ENCODE measurements around the gene THAP10. TPM values are rescaled to one million over a fixed set of nuclear protein-coding genes. Genes with fewer than 3 reads are reported as not detected.

THAP10 gene
- polyA plus RNA-seq, 1 of the 3 experiments (the other 2 are of a cell fraction): 3.2 TPM

GRCh38 chr15:70917955-70918354, 25.7 kb upstream of the THAP10 start:
- peaks cover 15 to 25% of the 10 kb centered on the region in 2 experiments for H3K36me3 ChIP-seq (replicated peaks in 1 of 2; ENCODE audit: control insufficient read depth in 1 of 2, insufficient read depth in 2 of 2, low read length in 1 of 2)
- DNase-seq: no peak
- peaks cover 13% of the 10 kb centered on the region for H3F3A ChIP-seq (replicated peaks; ENCODE audit: insufficient read depth)
- no peak overlapping the region for H3K27ac ChIP-seq (ENCODE audit: low read depth in 2 of 2, low read length in 1 of 2)
- H3K9me2 ChIP-seq: no peaks in the 10 kb centered on the region
- no peaks in the 10 kb centered on the region for H4K20me1 ChIP-seq (ENCODE audit: insufficient read depth)
- peaks cover 5% of the 10 kb centered on the region; the same call in 1 of the 2 replicates for H3K9me3 ChIP-seq
- no peaks in the 10 kb centered on the region; a peak in 1 of 4 replicates for H3K4me1 ChIP-seq (ENCODE audit: control insufficient read depth in 1 of 2, insufficient read depth in 2 of 2, low read depth in 1 of 2, low read length in 1 of 2)
- no peak overlapping the region for H2AFZ ChIP-seq (ENCODE audit: low read depth)
- no peak overlapping the region for H3K4me3 ChIP-seq (ENCODE audit: low read depth in 2 of 2, low read length in 1 of 2)
- TF ChIP-seq FOXJ3 (CRISPR knock-in tag; IDR thresholded peaks at IDR 0.05): no peak
- TF ChIP-seq USF2 (IDR thresholded peaks at IDR 0.05; ENCODE audit: borderline replicate concordance, low read depth, low read length): no peak
- ChIA-PET POLR2A (no interaction called here), CTCF (interaction anchor here (1.1 kb wide), 2 partner anchors 13 to 43 kb away, joined by 3 to 4 read pairs; no protein-coding TSS in a partner anchor)
- H3K27me3 ChIP-seq (ENCODE audit: insufficient read depth): no peaks in the 10 kb centered on the region
- WGBS (ENCODE audit: low lambda C conversion rate): 96% methylated on average over 4 of the region's 6 CpGs
- H3K79me2 ChIP-seq (ENCODE audit: insufficient read depth): no peaks in the 10 kb centered on the region
- H3K4me2 ChIP-seq: no peak overlapping the region
- no peak overlapping the region for H3K9ac ChIP-seq

- H3K27ac ChIP-seq (ENCODE audit: low read depth in 2 of 2, low read length in 1 of 2): no peak overlapping the region
- peaks cover 5% of the 10 kb centered on the region; the same call in 1 of the 2 replicates for H3K9me3 ChIP-seq
- no peaks in the 10 kb centered on the region for H3K27me3 ChIP-seq (ENCODE audit: insufficient read depth)
- H3K4me1 ChIP-seq (ENCODE audit: control insufficient read depth in 1 of 2, insufficient read depth in 2 of 2, low read depth in 1 of 2, low read length in 1 of 2): no peaks in the 10 kb centered on the region; a peak in 1 of 4 replicates
- no peak overlapping the region for H3K4me3 ChIP-seq (ENCODE audit: low read depth in 2 of 2, low read length in 1 of 2)
- H3K79me2 ChIP-seq (ENCODE audit: insufficient read depth): no peaks in the 10 kb centered on the region
- no peaks in the 10 kb centered on the region for H4K20me1 ChIP-seq (ENCODE audit: insufficient read depth)
- no peak overlapping the region for H3K4me2 ChIP-seq
- H3K9me2 ChIP-seq: no peaks in the 10 kb centered on the region
- H2AFZ ChIP-seq (ENCODE audit: low read depth): no peak overlapping the region
- ChIA-PET POLR2A (no interaction called here), CTCF (interaction anchor here (1.2 to 1.5 kb wide), 2 partner anchors 14 to 92 kb away, joined by 3 read pairs; no protein-coding TSS in a partner anchor)
- peaks cover 13% of the 10 kb centered on the region for H3F3A ChIP-seq (replicated peaks; ENCODE audit: insufficient read depth)
- no peak for DNase-seq
- H3K36me3 ChIP-seq (replicated peaks in 1 of 2; ENCODE audit: control insufficient read depth in 1 of 2, insufficient read depth in 2 of 2, low read length in 1 of 2): peaks cover 18 to 28% of the 10 kb centered on the region in 2 experiments
- H3K9ac ChIP-seq: no peak overlapping the region
- TF ChIP-seq USF2 (IDR thresholded peaks at IDR 0.05; ENCODE audit: borderline replicate concordance, low read depth, low read length): no peak
- no peak for TF ChIP-seq TEAD4 (IDR thresholded peaks at IDR 0.05; ENCODE audit: borderline replicate concordance, insufficient read depth)
- TF ChIP-seq EP300 (IDR thresholded peaks at IDR 0.05; ENCODE audit: borderline replicate concordance in 1 of 2, low read depth in 1 of 2, low read length in 1 of 2): no peak
- no peak for TF ChIP-seq NRF1 (IDR thresholded peaks at IDR 0.05; ENCODE audit: low read depth, low read length)
- no peak for TF ChIP-seq GATA2 (CRISPR knock-in tag; IDR thresholded peaks at IDR 0.05)
- TF ChIP-seq SMC3 (IDR thresholded peaks at IDR 0.05; ENCODE audit: low read depth, low read length): no peak
- WGBS (ENCODE audit: low lambda C conversion rate): 92% methylated on average over 5 of the region's 10 CpGs
Observed at GRCh38 chr15:70916531-70916930, 24.3 kb upstream of the THAP10 start.

- 81% methylated on average over 1 of the region's 1 CpG for WGBS (ENCODE audit: low lambda C conversion rate)
- ChIA-PET POLR2A (no interaction called here), CTCF (no interaction called here)
- Histone ChIP-seq H3K9ac (no peak overlapping the region), H3K27me3 (ENCODE audit: insufficient read depth) (no peaks in the 10 kb centered on the region), H2AFZ (ENCODE audit: low read depth) (no peak overlapping the region), H3K9me3 (peaks cover 20% of the 10 kb centered on the region), H3K79me2 (ENCODE audit: insufficient read depth) (no peaks in the 10 kb centered on the region), H3K4me3 (ENCODE audit: low read depth in 2 of 2, low read length in 1 of 2) (no peak overlapping the region), H3K9me2 (no peaks in the 10 kb centered on the region), H3K4me2 (no peak overlapping the region), H4K20me1 (ENCODE audit: insufficient read depth) (no peaks in the 10 kb centered on the region), H3K4me1 (ENCODE audit: control insufficient read depth in 1 of 2, insufficient read depth in 2 of 2, low read depth in 1 of 2, low read length in 1 of 2) (no peaks in the 10 kb centered on the region; a peak in 1 of 4 replicates), H3K36me3 (replicated peaks in 1 of 2; ENCODE audit: control insufficient read depth in 1 of 2, insufficient read depth in 2 of 2, low read length in 1 of 2) (peaks cover 43 to 57% of the 10 kb centered on the region in 2 experiments), H3K27ac (ENCODE audit: low read depth in 2 of 2, low read length in 1 of 2) (no peak overlapping the region), H3F3A (replicated peaks; ENCODE audit: insufficient read depth) (peaks cover 6% of the 10 kb centered on the region)
- no peak for DNase-seq
- no peak for TF ChIP-seq FOSL2 (IDR thresholded peaks at IDR 0.05; ENCODE audit: borderline replicate concordance, low read depth)
- no peak for TF ChIP-seq JUND (IDR thresholded peaks at IDR 0.05)
- TF ChIP-seq MXI1 (IDR thresholded peaks at IDR 0.05; ENCODE audit: low read depth, low read length): no peak
- TF ChIP-seq ZBTB33 (IDR thresholded peaks at IDR 0.05; ENCODE audit: borderline replicate concordance, low read depth): no peak
- TF ChIP-seq CTCF (IDR thresholded peaks at IDR 0.05): no peak
- no peak for TF ChIP-seq FOXJ3 (CRISPR knock-in tag; IDR thresholded peaks at IDR 0.05)
- no peak for TF ChIP-seq EP300 (IDR thresholded peaks at IDR 0.05; ENCODE audit: borderline replicate concordance in 1 of 2, low read depth in 1 of 2, low read length in 1 of 2)
- no peak for TF ChIP-seq RXRA (IDR thresholded peaks at IDR 0.05; ENCODE audit: borderline replicate concordance, low read depth)
- no peak for TF ChIP-seq SIN3A (IDR thresholded peaks at IDR 0.05; ENCODE audit: borderline replicate concordance, low read depth, low read length)
- TF ChIP-seq RAD21 (IDR thresholded peaks at IDR 0.05; ENCODE audit: low read length): no peak
- TF ChIP-seq EZH2phosphoT487 (IDR thresholded peaks at IDR 0.05; ENCODE audit: borderline replicate concordance, low read depth): no peak
Observed at GRCh38 chr15:70912187-70912586, 20.0 kb upstream of the THAP10 start.
